ENCODE results near the gene CH25H. TPM values are rescaled to one million over a fixed set of nuclear protein-coding genes. Genes with fewer than 3 reads are reported as not detected.
"Not testable (repeated sequence)": the region's sequence is repeated elsewhere in the genome, so short reads cannot be mapped to it uniquely, and the experiment has no call there.

CH25H gene
- total and polyA plus RNA-seq, 7 donors: 0.60 to 6.7 (median 2.1) TPM; not detected in 2

- H3K36me3 ChIP-seq: no peaks in the 10 kb centered on the region
- H3K9me3 ChIP-seq: no peaks in the 10 kb centered on the region
- H3K27ac ChIP-seq: no peak overlapping the region
- H3K27me3 ChIP-seq: peaks cover 0 to 20% (median 6%) of the 10 kb centered on the region in 3 donors
- DNase-seq: no peak
- H3K4me3 ChIP-seq: no peak overlapping the region
- no peak for TF ChIP-seq CTCF (IDR thresholded peaks at IDR 0.05)
- no peak for TF ChIP-seq EP300 (IDR thresholded peaks at IDR 0.05)
- no peak for TF ChIP-seq POLR2A (IDR thresholded peaks at IDR 0.05)
- no peak for TF ChIP-seq POLR2AphosphoS5 (IDR thresholded peaks at IDR 0.05)
- peaks cover 0 to 7% (median 6%) of the 10 kb centered on the region in 4 donors for H3K4me1 ChIP-seq
- 69 to 95% methylated on average over 2 of the region's 2 CpGs for WGBS, 2 donors
- intact Hi-C loops (cut with DNase I): no loop called here
These were observed 5.1 kb downstream of the CH25H start for GRCh38 chr10:89202033-89202425.

DNA sequence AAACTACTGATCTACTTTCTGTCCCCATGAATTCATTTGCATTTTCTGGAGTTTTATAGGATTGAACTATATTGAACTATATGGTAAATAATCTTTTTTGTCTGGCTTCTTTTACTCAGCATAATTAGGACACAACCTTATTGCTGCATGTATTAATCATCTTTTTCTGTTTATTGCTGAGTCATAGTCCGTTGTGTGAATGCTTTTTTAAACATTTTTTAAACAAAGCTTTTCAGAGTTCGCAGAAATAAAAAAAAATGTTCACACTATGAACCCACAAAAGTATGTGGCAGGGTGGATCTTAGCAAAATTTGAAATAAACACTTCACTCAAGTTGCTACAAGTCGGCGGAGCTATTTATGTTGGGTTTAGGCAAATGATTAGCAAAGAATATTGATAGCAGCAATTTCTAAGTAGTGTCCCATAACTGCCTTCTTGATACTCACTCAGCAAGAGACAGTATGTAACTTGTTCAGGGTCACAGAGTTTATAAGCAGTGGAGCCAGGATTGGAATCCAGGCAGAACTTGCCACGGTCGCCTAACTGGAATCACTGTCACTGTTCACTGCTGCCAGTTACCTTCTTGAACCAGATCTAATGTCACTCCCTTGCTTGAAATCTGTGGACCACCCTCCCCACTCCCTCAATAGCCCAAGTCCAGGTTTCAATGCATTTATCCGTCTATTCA, 5.6 kb downstream of the CH25H start:
- peaks cover 0 to 15% (median under 1%) of the 10 kb centered on the region in 3 donors for H3K27me3 ChIP-seq
- intact Hi-C loops (cut with DNase I): no loop called here
- peaks cover 0 to 2% (median under 1%) of the 10 kb centered on the region in 4 donors for H3K4me1 ChIP-seq
- 73 to 77% methylated on average over 7 of the region's 7 CpGs for WGBS, 2 donors
- H3K9me3 ChIP-seq: no peaks in the 10 kb centered on the region
- DNase-seq: no peak
- no peak overlapping the region for H3K27ac ChIP-seq
- TF ChIP-seq POLR2A (IDR thresholded peaks at IDR 0.05) (no peak), CTCF (IDR thresholded peaks at IDR 0.05) (no peak), POLR2AphosphoS5 (IDR thresholded peaks at IDR 0.05) (no peak), EP300 (IDR thresholded peaks at IDR 0.05) (no peak)
- no peak overlapping the region for H3K4me3 ChIP-seq
- H3K36me3 ChIP-seq: no peaks in the 10 kb centered on the region

- Histone ChIP-seq H3K36me3 (no peaks in the 10 kb centered on the region), H3K9me3 (no peaks in the 10 kb centered on the region), H3K27me3 (no peaks in the 10 kb centered on the region), H3K27ac (no peak overlapping the region), H3K4me1 (no peaks in the 10 kb centered on the region), H3K4me3 (no peak overlapping the region)
- no peak for TF ChIP-seq CTCF (IDR thresholded peaks at IDR 0.05)
- TF ChIP-seq EP300 (IDR thresholded peaks at IDR 0.05): no peak
- TF ChIP-seq POLR2AphosphoS5 (IDR thresholded peaks at IDR 0.05): no peak
- no peak for TF ChIP-seq POLR2A (IDR thresholded peaks at IDR 0.05)
- intact Hi-C loops (cut with DNase I): no loop called here
- DNase-seq: no peak
- WGBS, 2 donors: 71 to 96% methylated on average over 4 of the region's 4 CpGs
These were observed 9.6 kb downstream of the CH25H start for GRCh38 chr10:89197473-89197872.

- H3K4me3 ChIP-seq; DNase-seq; H3K4me1 ChIP-seq; intact Hi-C loops (cut with DNase I); H3K27me3 ChIP-seq; H3K36me3 ChIP-seq; H3K27ac ChIP-seq; H3K9me3 ChIP-seq: not testable (repeated sequence)
- WGBS, 2 donors: 95 to 97% methylated on average over 3 of the region's 3 CpGs
These were observed 15.8 kb downstream of the CH25H start for GRCh38 chr10:89191301-89191700.

DNA sequence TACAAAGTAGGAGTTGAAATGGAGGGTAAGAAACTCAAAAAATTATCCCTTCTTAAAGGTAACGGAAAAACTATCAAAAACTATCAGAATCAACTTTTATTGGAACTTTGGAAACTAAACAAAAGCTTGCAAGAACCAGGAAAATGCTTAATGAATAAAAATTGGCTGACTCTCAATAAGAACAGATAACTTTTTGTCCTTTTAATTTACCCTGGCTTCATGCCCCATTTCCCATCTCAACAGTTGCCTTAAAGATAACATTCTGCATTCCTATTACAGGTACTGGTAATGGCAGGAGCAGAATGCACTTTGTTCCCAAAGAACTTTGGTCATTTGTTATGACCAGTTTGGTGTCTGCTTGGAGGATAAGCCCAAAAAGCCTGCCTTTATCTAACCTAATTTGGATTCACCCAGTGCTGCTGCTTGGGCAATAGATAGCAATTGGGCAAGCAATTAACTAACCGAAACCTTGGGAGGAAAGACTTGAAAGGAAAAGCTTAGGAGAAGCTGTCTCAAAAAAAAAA, 17.8 kb downstream of the CH25H start:
- no peaks in the 10 kb centered on the region for H3K27me3 ChIP-seq

More for the DNA sequence above, 17.8 kb downstream of the CH25H start:
- 84 to 90% methylated on average over 2 of the region's 2 CpGs for WGBS, 2 donors
- no peak overlapping the region for H3K4me3 ChIP-seq
- no peak overlapping the region for H3K27ac ChIP-seq
- no peak for DNase-seq
- TF ChIP-seq CTCF (IDR thresholded peaks at IDR 0.05) (no peak), POLR2A (IDR thresholded peaks at IDR 0.05) (no peak), EP300 (IDR thresholded peaks at IDR 0.05) (no peak), POLR2AphosphoS5 (IDR thresholded peaks at IDR 0.05) (no peak)
- peaks cover 0 to 2% (median 0%) of the 10 kb centered on the region in 4 donors for H3K9me3 ChIP-seq
- intact Hi-C loops (cut with DNase I): no loop called here
- H3K4me1 ChIP-seq: peaks cover 0 to 5% (median 0%) of the 10 kb centered on the region in 4 donors
- no peaks in the 10 kb centered on the region for H3K36me3 ChIP-seq
